Measurements from ENCODE around the gene QSOX2.

QSOX2 gene

DNA sequence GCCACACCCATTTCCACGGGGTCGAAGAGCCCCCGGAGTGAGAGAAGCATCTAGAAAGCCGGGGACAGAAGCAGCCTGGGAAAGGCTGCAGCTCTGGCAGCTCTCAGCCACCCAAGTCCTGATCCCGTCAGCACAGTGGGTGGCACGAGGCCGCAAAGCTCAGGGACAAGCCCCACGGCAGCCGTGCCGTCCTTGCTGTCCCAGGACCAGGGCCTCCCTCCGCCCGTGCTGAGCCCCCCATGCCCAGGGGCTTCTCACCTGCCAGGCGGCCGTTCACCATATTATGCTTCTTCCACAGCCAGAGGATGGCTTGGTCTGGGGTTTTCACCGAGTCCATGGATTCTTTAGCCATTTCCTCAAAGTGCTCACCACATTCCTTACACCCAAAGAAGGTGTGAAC is 34.6 kb downstream of the QSOX2 start:
- no peak overlapping the region for H3K4me3 ChIP-seq (ENCODE audit: low read length in 2 of 2)
- no peaks in the 10 kb centered on the region for H3K27me3 ChIP-seq (ENCODE audit: control insufficient read depth in 2 of 2, insufficient read depth in 2 of 2, low read length in 2 of 2)
- no peak overlapping the region for H3K27ac ChIP-seq (ENCODE audit: low read depth in 2 of 2, low read length in 2 of 2)
- peaks cover 11 to 28% of the 10 kb centered on the region in 2 donors for H3K36me3 ChIP-seq (ENCODE audit: control insufficient read depth in 2 of 2, insufficient read depth in 2 of 2, low read length in 2 of 2)
- H3K9ac ChIP-seq (ENCODE audit: low read depth in 1 of 2, low read length in 2 of 2): no peak overlapping the region
- H3K9me3 ChIP-seq (ENCODE audit: control insufficient read depth in 2 of 2, low read length in 2 of 2): no peaks in the 10 kb centered on the region
- no peaks in the 10 kb centered on the region for H3K4me1 ChIP-seq (ENCODE audit: control insufficient read depth in 2 of 2, insufficient read depth in 2 of 2, low read length in 2 of 2)

DNA sequence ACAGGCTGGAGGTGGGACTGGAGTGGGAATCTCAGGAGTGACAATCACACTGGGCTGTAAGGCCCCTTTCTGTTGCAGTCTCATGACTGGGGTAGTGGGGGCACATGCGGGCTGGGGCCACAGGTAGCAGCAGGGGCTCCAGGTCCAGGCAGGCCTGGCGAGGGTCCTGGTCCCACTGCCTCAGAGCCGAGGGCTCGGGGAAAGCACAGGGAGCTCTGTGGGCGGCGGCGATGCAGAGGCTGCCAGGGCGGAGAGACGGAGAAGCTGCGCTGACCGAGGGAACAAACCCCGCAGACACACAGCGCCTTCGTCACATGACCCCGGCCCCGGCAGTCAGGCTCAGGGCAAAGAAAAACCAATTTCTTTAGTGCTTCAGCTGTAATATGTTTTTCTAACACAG is 35.3 kb downstream of the QSOX2 start:
- H3K27me3 ChIP-seq (ENCODE audit: control insufficient read depth in 2 of 2, insufficient read depth in 2 of 2, low read length in 2 of 2): peaks cover 0 to 2% of the 10 kb centered on the region in 2 donors
- no peak overlapping the region for H3K27ac ChIP-seq (ENCODE audit: low read depth in 2 of 2, low read length in 2 of 2)
- H3K9me3 ChIP-seq (ENCODE audit: control insufficient read depth in 2 of 2, low read length in 2 of 2): no peaks in the 10 kb centered on the region
- H3K4me3 ChIP-seq (ENCODE audit: low read length in 2 of 2): no peak overlapping the region
- no peaks in the 10 kb centered on the region for H3K4me1 ChIP-seq (ENCODE audit: control insufficient read depth in 2 of 2, insufficient read depth in 2 of 2, low read length in 2 of 2)
- no peak overlapping the region for H3K9ac ChIP-seq (ENCODE audit: low read depth in 1 of 2, low read length in 2 of 2)
- H3K36me3 ChIP-seq (ENCODE audit: control insufficient read depth in 2 of 2, insufficient read depth in 2 of 2, low read length in 2 of 2): peaks cover 11 to 22% of the 10 kb centered on the region in 2 donors

DNA sequence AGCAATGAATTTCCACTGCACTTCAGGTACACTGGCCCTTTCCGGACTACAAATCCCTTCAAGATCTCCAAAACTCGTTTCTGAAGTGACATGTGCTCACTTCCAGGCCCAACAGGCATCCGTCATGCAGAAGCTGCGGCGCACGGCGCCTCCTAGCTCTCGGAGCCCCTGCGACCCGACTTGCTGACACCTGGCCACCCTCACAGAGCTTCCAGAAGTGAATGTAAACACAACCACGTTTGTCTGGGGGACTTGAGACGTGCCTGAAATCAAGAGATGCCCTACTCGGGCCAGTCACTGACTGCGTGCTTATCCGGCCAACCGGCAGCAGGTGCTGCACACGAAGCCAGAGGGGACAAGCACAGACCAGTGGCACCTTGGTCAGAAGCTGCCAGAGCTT is 35.8 kb downstream of the QSOX2 start:
- Histone ChIP-seq H3K4me3 (ENCODE audit: low read length in 2 of 2) (no peak overlapping the region), H3K36me3 (ENCODE audit: control insufficient read depth in 2 of 2, insufficient read depth in 2 of 2, low read length in 2 of 2) (peaks cover 11 to 20% of the 10 kb centered on the region in 2 donors), H3K9me3 (ENCODE audit: control insufficient read depth in 2 of 2, low read length in 2 of 2) (no peaks in the 10 kb centered on the region), H3K27me3 (ENCODE audit: control insufficient read depth in 2 of 2, insufficient read depth in 2 of 2, low read length in 2 of 2) (peaks cover 1 to 2% of the 10 kb centered on the region in 2 donors), H3K4me1 (ENCODE audit: control insufficient read depth in 2 of 2, insufficient read depth in 2 of 2, low read length in 2 of 2) (no peaks in the 10 kb centered on the region), H3K9ac (ENCODE audit: low read depth in 1 of 2, low read length in 2 of 2) (no peak overlapping the region), H3K27ac (ENCODE audit: low read depth in 2 of 2, low read length in 2 of 2) (no peak overlapping the region)

DNA sequence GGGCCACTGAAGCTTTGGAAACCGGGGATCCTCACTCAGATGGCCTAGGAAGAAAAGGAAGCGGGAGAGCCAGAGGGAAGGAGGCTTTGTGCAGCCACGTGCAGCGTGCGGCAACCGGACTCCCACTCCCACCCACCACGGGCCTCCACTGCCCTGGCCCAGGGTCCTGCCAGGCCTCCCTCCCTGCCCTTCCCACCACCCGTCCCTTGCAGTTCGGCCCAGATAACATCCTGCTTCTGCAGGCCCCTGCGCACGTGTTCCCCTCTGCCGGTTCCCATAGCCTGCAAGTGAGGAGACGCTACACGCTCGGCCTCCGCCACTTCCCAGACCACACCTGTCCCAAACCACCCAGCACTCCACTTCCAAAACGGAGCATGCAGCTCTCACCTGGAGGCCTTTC is 36.4 kb downstream of the QSOX2 start:
- H3K27me3 ChIP-seq (ENCODE audit: control insufficient read depth in 2 of 2, insufficient read depth in 2 of 2, low read length in 2 of 2): peaks cover 2 to 7% of the 10 kb centered on the region in 2 donors
- H3K9ac ChIP-seq (ENCODE audit: low read depth in 1 of 2, low read length in 2 of 2): no peak overlapping the region
- peaks cover 8 to 15% of the 10 kb centered on the region in 2 donors for H3K36me3 ChIP-seq (ENCODE audit: control insufficient read depth in 2 of 2, insufficient read depth in 2 of 2, low read length in 2 of 2)
- no peaks in the 10 kb centered on the region for H3K9me3 ChIP-seq (ENCODE audit: control insufficient read depth in 2 of 2, low read length in 2 of 2)
- no peak overlapping the region for H3K27ac ChIP-seq (ENCODE audit: low read depth in 2 of 2, low read length in 2 of 2)
- no peaks in the 10 kb centered on the region for H3K4me1 ChIP-seq (ENCODE audit: control insufficient read depth in 2 of 2, insufficient read depth in 2 of 2, low read length in 2 of 2)
- H3K4me3 ChIP-seq (ENCODE audit: low read length in 2 of 2): no peak overlapping the region

DNA sequence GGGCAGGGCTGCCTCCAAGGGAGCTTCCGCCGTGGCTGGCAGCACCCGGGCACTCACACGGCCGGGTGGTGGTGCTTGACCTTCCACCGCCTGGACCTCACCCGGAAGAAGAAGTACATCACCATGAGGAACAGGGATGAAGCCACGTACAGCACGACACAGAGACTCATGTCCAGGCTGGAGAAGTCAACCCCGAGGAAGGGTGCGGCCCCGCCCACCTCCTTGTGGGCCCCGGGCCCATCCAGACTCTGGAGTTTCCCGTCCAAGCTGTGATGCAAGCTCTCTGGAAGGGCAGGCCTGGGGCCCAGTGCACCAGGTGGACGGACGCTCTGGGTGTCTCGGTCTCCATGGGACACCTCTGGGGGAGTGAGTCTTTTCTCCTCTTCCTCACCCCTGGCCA is 36.9 kb downstream of the QSOX2 start:
- Histone ChIP-seq H3K9ac (ENCODE audit: low read depth in 1 of 2, low read length in 2 of 2) (no peak overlapping the region), H3K4me1 (ENCODE audit: control insufficient read depth in 2 of 2, insufficient read depth in 2 of 2, low read length in 2 of 2) (no peaks in the 10 kb centered on the region), H3K4me3 (ENCODE audit: low read length in 2 of 2) (no peak overlapping the region), H3K9me3 (ENCODE audit: control insufficient read depth in 2 of 2, low read length in 2 of 2) (no peaks in the 10 kb centered on the region), H3K36me3 (ENCODE audit: control insufficient read depth in 2 of 2, insufficient read depth in 2 of 2, low read length in 2 of 2) (peaks cover 6 to 9% of the 10 kb centered on the region in 2 donors), H3K27me3 (ENCODE audit: control insufficient read depth in 2 of 2, insufficient read depth in 2 of 2, low read length in 2 of 2) (peaks cover 8 to 12% of the 10 kb centered on the region in 2 donors), H3K27ac (ENCODE audit: low read depth in 2 of 2, low read length in 2 of 2) (no peak overlapping the region)

DNA sequence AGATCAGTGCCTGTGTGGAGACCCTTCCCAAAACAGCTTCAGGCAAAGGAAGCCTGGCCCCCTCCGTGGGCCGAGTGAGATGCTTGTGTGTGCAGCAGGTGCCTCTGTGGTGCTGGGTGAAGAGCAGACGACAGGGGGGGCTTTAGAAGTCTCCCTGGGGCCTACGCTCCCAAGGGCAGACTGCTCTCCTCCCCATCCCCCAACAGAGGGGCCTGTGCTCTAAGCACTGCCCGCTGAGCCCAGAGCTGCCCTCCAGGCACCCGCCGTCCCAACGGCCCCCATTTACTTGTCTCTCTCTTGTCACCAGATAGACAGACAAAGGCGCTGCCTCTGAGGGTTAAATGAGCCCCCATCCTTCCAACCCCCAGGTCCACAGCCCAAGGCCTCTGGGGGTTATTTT is 38.0 kb downstream of the QSOX2 start:
- Histone ChIP-seq H3K9ac (ENCODE audit: low read depth in 1 of 2, low read length in 2 of 2) (no peak overlapping the region), H3K9me3 (ENCODE audit: control insufficient read depth in 2 of 2, low read length in 2 of 2) (no peaks in the 10 kb centered on the region), H3K36me3 (ENCODE audit: control insufficient read depth in 2 of 2, insufficient read depth in 2 of 2, low read length in 2 of 2) (peaks cover 6% of the 10 kb centered on the region in 2 donors), H3K27ac (ENCODE audit: low read depth in 2 of 2, low read length in 2 of 2) (no peak overlapping the region), H3K27me3 (ENCODE audit: control insufficient read depth in 2 of 2, insufficient read depth in 2 of 2, low read length in 2 of 2) (peaks cover 9 to 18% of the 10 kb centered on the region in 2 donors), H3K4me1 (ENCODE audit: control insufficient read depth in 2 of 2, insufficient read depth in 2 of 2, low read length in 2 of 2) (no peaks in the 10 kb centered on the region), H3K4me3 (ENCODE audit: low read length in 2 of 2) (no peak overlapping the region)

DNA sequence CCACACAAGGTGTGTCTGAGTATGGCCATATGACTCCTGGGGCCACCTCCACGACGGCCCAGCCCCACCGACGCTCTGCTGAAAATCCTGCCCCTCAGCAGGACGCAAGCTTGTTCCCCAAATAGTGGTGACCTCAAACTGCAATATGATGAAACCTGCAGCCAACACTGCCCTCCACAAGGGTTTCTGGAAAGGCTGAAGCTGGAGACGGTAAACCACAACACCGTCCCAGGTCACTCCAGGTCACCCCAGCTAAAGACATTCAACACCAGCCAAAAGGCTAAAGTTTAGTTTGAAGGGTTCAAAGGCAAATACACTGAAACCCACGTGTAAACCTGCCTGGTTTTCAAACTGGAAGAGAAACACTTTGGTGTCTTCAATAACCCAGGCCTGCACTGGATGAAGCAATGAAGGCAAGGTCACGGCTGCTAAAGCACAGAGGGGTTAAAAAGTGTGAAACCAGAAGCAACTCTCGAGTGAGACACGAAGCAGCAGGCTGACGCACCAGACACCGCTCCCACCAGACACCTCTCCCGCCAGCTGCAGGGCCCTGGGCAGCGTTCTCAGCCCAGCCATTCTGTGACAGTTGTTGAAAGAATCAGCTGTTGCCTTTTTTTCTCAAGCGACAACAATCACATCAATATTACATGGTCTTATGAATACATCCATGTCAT is 38.9 kb downstream of the QSOX2 start:
- peaks cover 11 to 21% of the 10 kb centered on the region in 2 donors for H3K27me3 ChIP-seq (ENCODE audit: control insufficient read depth in 2 of 2, insufficient read depth in 2 of 2, low read length in 2 of 2)
- H3K9me3 ChIP-seq (ENCODE audit: control insufficient read depth in 2 of 2, low read length in 2 of 2): no peaks in the 10 kb centered on the region
- H3K27ac ChIP-seq (ENCODE audit: low read depth in 2 of 2, low read length in 2 of 2): no peak overlapping the region
- no peaks in the 10 kb centered on the region for H3K4me1 ChIP-seq (ENCODE audit: control insufficient read depth in 2 of 2, insufficient read depth in 2 of 2, low read length in 2 of 2)
- peaks cover 6% of the 10 kb centered on the region in 2 donors for H3K36me3 ChIP-seq (ENCODE audit: control insufficient read depth in 2 of 2, insufficient read depth in 2 of 2, low read length in 2 of 2)
- no peak overlapping the region for H3K9ac ChIP-seq (ENCODE audit: low read depth in 1 of 2, low read length in 2 of 2)
- H3K4me3 ChIP-seq (ENCODE audit: low read length in 2 of 2): no peak overlapping the region

DNA sequence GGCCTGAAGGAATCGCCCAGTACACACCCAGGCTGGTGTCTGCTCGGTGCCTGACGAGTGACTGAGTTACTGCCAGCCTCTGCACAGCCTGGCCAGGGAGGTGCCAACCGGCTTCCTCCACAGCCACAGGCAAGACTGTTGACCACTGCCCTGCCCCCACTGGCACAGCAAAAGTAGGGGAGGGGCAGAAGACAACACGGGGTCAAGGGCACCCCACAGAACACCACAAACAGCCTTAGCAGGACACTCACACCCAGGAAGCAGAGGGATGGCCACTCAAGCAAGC is 40.0 kb downstream of the QSOX2 start:
- Histone ChIP-seq H3K36me3 (ENCODE audit: control insufficient read depth in 2 of 2, insufficient read depth in 2 of 2, low read length in 2 of 2) (peaks cover 0 to 2% of the 10 kb centered on the region in 2 donors), H3K9ac (ENCODE audit: low read depth in 1 of 2, low read length in 2 of 2) (no peak overlapping the region), H3K9me3 (ENCODE audit: control insufficient read depth in 2 of 2, low read length in 2 of 2) (no peaks in the 10 kb centered on the region), H3K4me1 (ENCODE audit: control insufficient read depth in 2 of 2, insufficient read depth in 2 of 2, low read length in 2 of 2) (no peaks in the 10 kb centered on the region), H3K27me3 (ENCODE audit: control insufficient read depth in 2 of 2, insufficient read depth in 2 of 2, low read length in 2 of 2) (peaks cover 19 to 32% of the 10 kb centered on the region in 2 donors), H3K4me3 (ENCODE audit: low read length in 2 of 2) (no peak overlapping the region), H3K27ac (ENCODE audit: low read depth in 2 of 2, low read length in 2 of 2) (no peak overlapping the region)

DNA sequence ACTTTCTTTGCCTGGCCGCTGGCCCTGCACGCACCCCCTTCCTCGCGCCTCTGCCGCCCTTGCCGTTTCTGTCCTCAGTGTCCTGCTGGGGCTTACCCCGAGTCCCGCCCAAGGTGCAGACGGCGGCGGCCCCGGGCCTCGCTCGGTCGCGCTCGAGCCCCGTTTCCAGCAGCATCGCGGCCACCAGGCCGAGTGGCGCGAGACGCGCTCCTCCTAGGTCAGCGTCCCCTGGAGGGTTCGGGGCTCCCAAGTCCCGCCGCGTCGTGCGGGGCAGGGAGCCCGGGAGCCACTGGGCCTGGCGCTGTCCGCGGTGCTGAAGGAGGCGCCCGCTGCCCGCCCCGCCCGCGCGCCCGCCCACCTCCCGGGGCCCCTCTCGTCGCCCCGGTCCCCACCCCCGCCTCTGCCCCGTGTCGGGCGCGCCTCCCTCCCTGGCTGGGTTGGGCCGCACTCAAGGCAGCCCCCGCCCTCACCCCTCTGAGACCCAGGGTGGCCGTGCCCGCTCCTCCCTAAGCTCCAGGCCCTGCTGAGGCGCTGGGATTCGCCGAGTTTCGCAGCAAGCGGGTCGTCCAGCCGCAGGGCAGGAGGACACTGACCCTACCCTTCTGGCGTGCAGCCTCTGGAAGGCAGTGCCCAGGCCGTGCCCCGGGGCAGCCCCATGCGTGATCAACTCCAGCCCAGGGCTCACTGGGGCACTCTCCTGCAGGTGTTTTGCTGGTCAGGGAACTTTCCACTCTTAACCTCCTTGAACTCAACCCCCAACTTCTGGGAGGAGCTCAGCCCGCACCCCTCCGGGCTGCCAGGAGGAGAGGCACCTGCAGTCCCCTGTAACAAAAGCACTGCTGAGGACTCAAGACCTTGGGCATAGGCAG is 40.5 kb downstream of the QSOX2 start, which contains the start of gene LHX3:
LHX3 (minus strand) TSS at position 291 of the 869 bp plus-strand sequence; CDS start at position 175, 116 bp downstream.
- Histone ChIP-seq H3K27ac (ENCODE audit: low read depth in 2 of 2, low read length in 2 of 2) (no peak within 1 kb of the TSS), H3K9me3 (ENCODE audit: control insufficient read depth in 2 of 2, low read length in 2 of 2) (no peaks in the 10 kb centered on the region), H3K9ac (ENCODE audit: low read depth in 1 of 2, low read length in 2 of 2) (no peak within 1 kb of the TSS), H3K4me3 (ENCODE audit: low read length in 2 of 2) (no peak within 1 kb of the TSS), H3K4me1 (ENCODE audit: control insufficient read depth in 2 of 2, insufficient read depth in 2 of 2, low read length in 2 of 2) (no peaks in the 10 kb centered on the region), H3K27me3 (ENCODE audit: control insufficient read depth in 2 of 2, insufficient read depth in 2 of 2, low read length in 2 of 2) (peaks cover 25 to 37% of the 10 kb centered on the region in 2 donors), H3K36me3 (ENCODE audit: control insufficient read depth in 2 of 2, insufficient read depth in 2 of 2, low read length in 2 of 2) (peaks cover 0 to 2% of the 10 kb centered on the region in 2 donors)

DNA sequence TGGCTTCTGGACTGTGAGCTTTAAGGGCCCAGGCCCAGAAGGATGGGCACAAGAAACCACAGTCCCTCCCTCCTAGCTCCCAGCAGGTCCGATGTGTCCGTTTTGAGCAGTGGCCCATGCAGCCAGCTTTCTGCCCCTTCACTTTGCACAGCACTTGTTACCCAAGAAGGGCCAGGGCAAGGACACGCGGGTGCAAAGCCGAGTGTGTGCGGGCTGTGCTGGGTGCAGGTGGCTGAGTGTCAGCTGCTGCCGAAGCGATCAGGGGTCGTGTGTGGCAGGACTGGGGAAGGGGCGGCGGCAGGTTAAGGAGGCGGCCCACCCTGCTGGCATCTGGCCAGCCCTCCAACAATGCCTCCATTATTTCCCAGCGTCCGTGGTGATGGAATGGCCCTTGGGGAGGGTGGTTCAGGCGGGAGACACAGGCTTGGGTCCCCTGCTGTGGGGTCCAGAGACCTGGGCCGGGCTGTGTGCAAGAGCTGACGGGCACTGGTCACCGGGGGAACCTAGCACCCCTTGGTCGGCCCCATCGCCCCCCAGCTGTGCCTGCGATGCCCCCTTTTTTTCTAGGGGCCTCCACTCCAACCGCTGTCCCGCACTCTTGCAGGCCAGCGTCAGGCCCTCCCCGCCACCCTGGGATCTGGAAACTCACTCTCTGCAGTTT is 41.3 kb downstream of the QSOX2 start:
- Histone ChIP-seq H3K9me3 (ENCODE audit: control insufficient read depth in 2 of 2, low read length in 2 of 2) (no peaks in the 10 kb centered on the region), H3K9ac (ENCODE audit: low read depth in 1 of 2, low read length in 2 of 2) (no peak overlapping the region), H3K4me1 (ENCODE audit: control insufficient read depth in 2 of 2, insufficient read depth in 2 of 2, low read length in 2 of 2) (no peaks in the 10 kb centered on the region), H3K36me3 (ENCODE audit: control insufficient read depth in 2 of 2, insufficient read depth in 2 of 2, low read length in 2 of 2) (peaks cover 0 to 2% of the 10 kb centered on the region in 2 donors), H3K4me3 (ENCODE audit: low read length in 2 of 2) (no peak overlapping the region), H3K27ac (ENCODE audit: low read depth in 2 of 2, low read length in 2 of 2) (no peak overlapping the region), H3K27me3 (ENCODE audit: control insufficient read depth in 2 of 2, insufficient read depth in 2 of 2, low read length in 2 of 2) (peaks cover 31 to 45% of the 10 kb centered on the region in 2 donors)

Measured in mucosa of rectum (tissue), 2 donors.